ENCODE data around the gene FBXL5.

FBXL5 gene

DNA sequence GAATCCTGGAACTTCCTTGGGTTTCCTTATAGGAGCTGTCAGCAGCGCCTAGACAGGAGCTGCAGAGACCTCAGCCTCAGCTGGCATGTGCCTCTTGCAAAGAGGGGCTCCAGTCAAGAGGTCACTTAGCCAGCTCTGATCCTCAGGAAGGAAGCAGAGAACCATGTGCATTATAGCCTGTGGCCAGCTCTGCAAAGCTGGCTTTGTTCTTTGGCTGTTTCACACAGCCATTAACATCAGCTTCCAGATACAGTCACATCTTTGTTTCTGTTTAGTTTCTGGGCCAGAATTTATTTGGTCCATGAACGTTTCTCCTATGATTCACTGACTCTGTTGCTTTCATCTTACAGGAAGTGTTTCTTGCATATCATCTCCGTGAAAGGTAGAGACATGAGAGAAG lies 93.0 kb downstream of the FBXL5 start:
- H3K36me3 ChIP-seq (ENCODE audit: control insufficient read depth, insufficient read depth, low read length): no peaks in the 10 kb centered on the region; the same call in 1 of the 2 replicates
- no peaks in the 10 kb centered on the region for H3K9me3 ChIP-seq (ENCODE audit: control insufficient read depth, insufficient read depth, low read depth, low read length)
- H3K27ac ChIP-seq (ENCODE audit: low read depth, low read length): no peak overlapping the region
- no peaks in the 10 kb centered on the region for H3K4me1 ChIP-seq (ENCODE audit: control insufficient read depth, insufficient read depth, low read length)
- no peak overlapping the region for H3K4me3 ChIP-seq (ENCODE audit: low read depth, low read length)
- H3K9ac ChIP-seq (ENCODE audit: low read length): no peak overlapping the region
- no peaks in the 10 kb centered on the region for H3K27me3 ChIP-seq (ENCODE audit: control insufficient read depth, insufficient read depth, low read length)

- Histone ChIP-seq H3K36me3 (ENCODE audit: control insufficient read depth, insufficient read depth, low read length) (peaks cover 14% of the 10 kb centered on the region; the same call in 1 of the 2 replicates), H3K4me1 (ENCODE audit: control insufficient read depth, insufficient read depth, low read length) (peaks cover 4% of the 10 kb centered on the region; the same call in 1 of the 2 replicates), H3K9ac (ENCODE audit: low read length) (no peak overlapping the region), H3K9me3 (ENCODE audit: control insufficient read depth, insufficient read depth, low read depth, low read length) (no peaks in the 10 kb centered on the region), H3K27ac (ENCODE audit: low read depth, low read length) (no peak overlapping the region), H3K27me3 (ENCODE audit: control insufficient read depth, insufficient read depth, low read length) (no peaks in the 10 kb centered on the region), H3K4me3 (ENCODE audit: low read depth, low read length) (no peak overlapping the region)
Observed at GRCh38 chr4:15558561-15558960, 96.6 kb downstream of the FBXL5 start.

- H3K36me3 ChIP-seq (ENCODE audit: control insufficient read depth, insufficient read depth, low read length): peaks cover 14% of the 10 kb centered on the region; the same call in 1 of the 2 replicates
- no peak overlapping the region for H3K27ac ChIP-seq (ENCODE audit: low read depth, low read length)
- no peak overlapping the region for H3K9ac ChIP-seq (ENCODE audit: low read length)
- no peak overlapping the region for H3K4me3 ChIP-seq (ENCODE audit: low read depth, low read length)
- peaks cover 4% of the 10 kb centered on the region; the same call in 1 of the 2 replicates for H3K4me1 ChIP-seq (ENCODE audit: control insufficient read depth, insufficient read depth, low read length)
- H3K9me3 ChIP-seq (ENCODE audit: control insufficient read depth, insufficient read depth, low read depth, low read length): no peaks in the 10 kb centered on the region
- H3K27me3 ChIP-seq (ENCODE audit: control insufficient read depth, insufficient read depth, low read length): no peaks in the 10 kb centered on the region
Observed at GRCh38 chr4:15557786-15558550, 97.2 kb downstream of the FBXL5 start.

DNA sequence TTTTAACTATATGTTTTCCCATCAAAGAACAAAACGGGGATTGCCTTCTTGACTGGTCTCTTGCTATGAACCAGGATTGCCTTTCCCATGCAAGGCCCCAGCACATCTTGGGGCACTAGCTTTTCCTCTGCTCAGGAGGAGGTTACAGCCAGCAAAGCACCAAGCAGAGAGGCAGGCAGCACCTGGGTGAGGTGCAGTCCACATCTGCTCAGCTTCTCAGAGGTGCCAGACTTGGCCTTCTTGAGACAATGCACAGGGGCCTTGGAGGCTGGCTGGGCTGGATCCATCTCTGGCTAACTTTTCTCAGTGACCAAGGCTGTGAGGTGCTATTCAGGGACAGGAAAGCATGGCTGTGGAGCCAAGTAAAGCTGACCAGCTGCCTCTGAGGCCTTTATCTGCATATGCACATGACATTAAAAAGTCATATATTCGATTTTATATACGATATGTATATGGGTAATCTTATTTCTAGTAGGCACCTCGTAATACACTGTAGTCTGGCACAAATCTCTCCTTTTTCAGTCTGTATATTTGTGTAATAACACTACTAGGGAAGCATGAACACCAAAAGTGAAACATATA lies 98.6 kb downstream of the FBXL5 start:
- peaks cover 14% of the 10 kb centered on the region; the same call in 1 of the 2 replicates for H3K36me3 ChIP-seq (ENCODE audit: control insufficient read depth, insufficient read depth, low read length)
- peaks cover 4% of the 10 kb centered on the region; the same call in 1 of the 2 replicates for H3K4me1 ChIP-seq (ENCODE audit: control insufficient read depth, insufficient read depth, low read length)
- H3K27me3 ChIP-seq (ENCODE audit: control insufficient read depth, insufficient read depth, low read length): no peaks in the 10 kb centered on the region
- H3K9me3 ChIP-seq (ENCODE audit: control insufficient read depth, insufficient read depth, low read depth, low read length): no peaks in the 10 kb centered on the region
- no peak overlapping the region for H3K27ac ChIP-seq (ENCODE audit: low read depth, low read length)
- no peak overlapping the region for H3K9ac ChIP-seq (ENCODE audit: low read length)
- H3K4me3 ChIP-seq (ENCODE audit: low read depth, low read length): no peak overlapping the region
